ENCODE data around the gene KIAA1755.

KIAA1755 gene

DNA sequence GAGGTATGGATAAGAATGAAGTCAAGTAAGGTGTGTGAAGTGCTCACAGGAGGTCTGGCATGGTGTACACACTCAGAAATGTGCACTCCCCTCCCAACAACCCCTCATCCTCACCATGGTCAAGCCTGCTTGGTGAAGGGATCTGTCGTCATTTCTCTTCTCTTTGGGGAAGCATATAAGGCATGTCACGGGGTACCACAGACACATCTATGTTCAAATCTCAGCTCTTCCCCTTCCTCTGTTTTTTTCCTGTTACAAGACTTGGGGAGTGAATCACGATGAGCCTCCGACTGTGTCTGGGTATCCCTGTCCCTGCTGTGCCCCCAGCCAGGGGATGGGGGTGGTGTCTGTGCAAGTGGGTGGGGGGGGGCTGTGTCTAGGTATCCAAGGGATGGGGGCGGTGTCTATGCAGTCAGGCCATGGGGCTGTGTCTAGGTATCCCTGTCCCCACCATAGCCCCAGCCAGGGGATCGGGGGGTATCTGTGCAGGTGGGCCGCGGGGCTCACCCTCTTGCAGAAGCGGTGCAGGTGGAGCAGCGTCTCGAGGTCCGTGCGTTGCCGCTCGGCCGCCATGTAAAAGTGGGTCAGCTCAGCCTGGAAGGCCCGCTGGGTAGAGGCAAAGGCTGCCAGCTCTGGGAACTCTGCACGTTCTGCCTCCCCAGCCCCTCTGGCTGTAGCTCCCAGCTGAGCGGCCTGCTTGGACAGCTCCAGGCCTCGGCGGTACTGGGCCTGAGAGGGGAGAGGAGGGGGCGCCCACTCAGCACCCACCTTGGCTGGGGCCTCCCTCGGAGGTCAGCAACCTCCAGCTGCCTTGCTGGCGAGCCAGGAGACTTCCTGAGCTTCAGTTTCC lies 43.6 kb downstream of the KIAA1755 start:
- DNase-seq = no peak

DNA sequence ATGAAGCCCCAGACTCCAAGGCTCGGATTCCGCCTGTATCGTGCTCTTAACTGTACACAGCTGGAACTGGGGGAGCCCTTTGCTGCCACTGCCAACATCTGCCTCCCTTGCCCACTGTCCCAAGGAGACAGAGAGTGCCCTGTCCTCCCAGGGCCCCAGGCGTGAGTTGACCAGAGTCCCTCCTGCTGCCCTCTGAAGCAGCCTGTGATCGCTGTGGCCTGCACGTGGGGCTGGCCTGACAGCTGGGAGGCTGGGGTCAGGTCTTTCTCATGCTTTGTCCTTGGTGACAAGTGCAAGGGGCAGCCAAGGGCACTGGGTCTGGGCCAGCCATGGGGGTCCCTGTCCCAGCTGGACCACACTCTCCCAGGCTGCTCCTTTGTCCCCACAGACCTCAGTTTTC lies 44.3 kb downstream of the KIAA1755 start:
- DNase-seq = no peak

DNA sequence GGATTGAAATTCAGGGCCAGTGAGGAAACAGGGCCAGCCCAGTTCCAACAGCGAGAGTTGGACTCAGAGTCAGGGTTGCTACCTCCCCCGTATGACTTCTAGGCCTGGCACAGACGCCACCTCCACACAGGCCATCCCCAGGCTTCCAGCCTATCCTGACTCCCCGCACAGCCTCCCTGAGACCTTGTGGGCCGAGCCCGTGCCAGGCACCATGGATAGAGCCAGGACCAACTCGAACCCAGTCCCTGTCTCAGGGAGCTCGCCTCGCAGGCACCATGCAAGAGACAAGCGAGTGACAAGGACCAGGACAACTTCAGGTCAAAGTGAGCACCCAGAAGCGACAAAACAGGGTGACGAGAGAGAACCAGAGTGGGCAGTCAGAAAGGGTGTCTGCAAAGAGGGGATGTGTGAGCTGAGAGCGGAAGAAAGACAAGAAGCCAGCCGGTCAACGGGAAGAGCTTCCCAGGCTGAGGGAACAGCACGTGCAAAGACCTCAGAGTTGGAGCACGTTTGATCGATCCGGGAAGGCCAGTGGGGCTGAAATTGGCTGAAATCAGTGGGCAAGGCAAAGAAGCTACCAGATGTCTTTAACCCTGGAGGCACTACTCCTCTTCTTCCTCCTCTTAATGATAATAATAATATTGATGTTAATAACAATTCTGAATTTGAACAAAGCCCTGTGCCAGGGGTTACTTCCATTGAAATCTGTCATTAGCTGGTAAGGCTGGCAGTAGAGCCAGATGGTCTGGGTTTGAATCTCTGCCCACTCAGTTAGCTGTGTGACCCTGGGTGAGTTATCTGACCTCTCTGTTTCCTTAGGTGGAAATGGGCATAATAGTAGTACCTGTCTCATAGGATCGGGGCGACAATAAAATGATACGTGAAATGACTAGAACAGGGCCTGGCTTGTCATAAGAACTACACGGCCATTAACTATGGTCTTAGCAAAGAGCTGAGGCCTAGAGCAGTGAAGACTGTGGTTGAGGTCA lies 45.0 kb downstream of the KIAA1755 start:
- no peak for DNase-seq

DNA sequence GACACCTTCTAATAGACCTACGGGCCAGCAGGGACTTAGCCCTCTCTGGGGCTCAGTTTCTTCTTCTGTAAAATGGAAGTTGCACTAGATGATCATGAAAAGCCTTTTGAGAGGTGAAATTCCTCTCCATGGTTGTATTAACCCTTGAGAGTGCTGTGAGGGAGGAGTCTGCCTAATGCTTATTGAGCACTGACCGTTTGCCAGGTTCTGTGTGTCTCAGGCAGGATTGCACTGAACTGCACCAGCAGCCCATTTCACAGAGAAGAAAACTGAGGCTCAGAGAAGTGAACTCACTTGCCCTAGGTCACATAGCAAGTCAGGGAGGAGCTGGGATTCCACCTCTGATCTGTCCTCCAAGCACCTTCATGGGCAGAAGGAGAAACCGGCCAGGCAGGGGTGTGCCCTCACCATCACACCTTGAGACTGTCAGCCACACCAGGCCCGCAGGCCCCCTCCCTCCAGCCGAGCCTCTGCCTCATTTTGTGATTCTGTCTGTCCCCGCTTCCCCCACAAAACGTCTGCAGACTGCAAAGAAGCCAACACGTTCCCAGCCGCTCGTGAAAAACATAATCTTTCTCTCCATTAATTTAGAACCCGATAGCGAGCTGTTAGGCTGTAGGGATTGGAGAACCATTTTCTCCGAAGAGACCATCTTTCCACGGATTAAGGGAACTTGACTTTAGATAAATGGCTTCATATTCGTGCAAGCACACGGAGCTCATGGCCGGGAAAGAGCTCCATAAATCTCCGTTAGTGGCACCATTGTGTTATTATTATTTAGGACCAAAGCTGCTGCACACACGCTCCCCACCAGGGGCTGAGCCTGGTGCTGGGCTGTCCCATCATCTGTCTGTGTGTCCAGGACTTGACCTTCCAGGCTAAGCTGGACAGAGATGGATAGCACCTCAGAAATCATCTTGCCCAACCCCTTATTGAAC lies 46.0 kb downstream of the KIAA1755 start:
- no peak for DNase-seq

DNA sequence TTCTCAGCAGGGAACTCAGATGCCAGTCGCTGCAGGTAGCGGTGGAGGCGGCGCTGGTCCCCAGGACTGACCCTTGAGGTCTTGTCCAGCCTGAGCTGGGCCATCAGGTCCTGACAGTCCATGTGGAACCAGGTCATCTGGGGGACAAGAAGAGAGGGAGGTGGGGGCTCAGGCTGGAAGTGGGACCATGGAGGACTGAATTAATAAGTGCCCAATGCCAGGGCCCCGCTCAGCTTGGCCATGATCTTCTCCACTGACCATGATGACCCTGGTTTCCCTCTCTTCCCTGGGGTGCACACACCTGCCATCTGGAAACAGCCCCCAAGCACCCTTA lies 47.0 kb downstream of the KIAA1755 start:
- no peak for DNase-seq

DNA sequence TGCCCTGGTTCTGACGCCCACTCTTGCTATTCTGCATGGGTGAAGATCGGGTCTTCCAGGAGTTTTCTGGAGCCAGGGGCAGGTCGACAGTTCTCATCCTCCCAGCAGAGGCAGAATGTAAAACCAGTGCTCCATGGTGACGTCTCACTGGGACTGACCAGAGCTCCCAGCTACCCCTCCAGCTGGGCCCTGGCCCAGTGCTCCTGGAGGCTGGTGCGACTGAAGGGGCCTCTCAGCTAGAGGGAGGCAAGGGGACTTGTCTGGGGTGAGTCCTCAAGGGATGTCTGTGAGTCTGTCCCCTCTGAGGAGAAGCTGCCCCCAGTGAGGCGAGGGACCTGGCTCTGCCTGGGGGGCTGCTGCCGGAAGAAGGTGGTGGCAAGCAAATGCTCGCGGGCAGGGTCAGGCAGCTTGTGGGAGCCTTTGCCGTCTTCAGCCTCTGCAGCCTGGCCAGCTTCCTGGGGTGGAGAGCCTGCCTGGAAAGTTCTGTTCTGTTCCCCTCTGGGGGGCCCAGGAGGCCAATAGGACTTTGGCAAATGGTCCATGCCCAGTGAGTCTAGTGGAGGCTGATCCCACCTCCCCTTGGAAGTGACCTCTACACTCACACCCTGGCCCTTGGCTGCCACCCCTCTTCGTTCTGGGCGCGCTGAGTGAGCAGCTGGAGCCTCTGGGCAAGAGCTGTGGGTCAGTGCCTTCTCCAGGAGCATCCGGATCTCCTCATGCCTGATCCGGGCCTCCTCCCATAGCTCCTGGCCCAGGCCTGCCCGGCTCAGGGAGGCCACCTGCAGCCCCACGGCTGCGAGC lies 47.5 kb downstream of the KIAA1755 start:
- DNase-seq = no peak

DNA sequence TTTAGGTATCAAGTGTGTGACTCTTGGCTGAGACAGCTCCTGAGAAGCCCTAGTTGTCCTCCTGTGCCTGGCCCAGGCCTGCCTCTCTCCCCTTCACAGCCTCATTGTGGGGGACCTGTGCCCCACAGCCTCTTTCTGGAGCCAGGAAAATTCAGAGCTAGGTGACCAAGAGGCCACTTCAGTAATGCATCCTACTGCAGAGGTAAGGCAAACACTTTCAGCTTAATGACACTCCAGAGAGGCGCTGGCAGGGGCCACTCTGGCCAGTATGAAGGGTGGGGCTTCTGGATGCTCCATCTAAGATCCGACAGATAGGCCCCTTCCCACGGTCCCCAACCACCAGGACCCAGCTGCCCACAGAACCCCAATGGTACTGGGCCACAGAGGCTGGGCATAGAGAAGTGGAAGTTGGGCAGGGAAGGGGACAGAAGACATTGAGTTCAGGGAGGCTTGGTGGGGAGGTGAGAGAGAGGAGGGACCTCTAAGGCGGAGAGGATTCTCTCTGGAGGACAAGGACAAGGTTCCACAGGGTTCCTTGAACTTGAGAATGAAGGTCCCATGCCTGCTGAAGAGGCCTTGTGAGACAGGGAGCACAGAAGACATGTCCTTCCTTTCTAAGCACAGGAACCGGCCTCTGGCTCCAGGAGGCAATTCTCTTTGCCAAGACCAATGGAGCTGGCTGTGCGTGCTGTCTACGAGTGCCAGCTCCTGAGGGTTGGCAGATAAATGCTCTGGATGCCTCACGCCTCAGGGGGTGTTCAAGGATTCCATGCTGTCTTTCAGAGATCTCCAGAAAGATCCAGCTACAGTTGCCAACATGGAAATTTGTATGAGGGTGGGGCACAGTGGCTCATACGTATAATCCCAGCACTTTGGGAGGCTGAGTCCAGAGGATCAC lies 49.1 kb downstream of the KIAA1755 start:
- DNase-seq = no peak

DNA sequence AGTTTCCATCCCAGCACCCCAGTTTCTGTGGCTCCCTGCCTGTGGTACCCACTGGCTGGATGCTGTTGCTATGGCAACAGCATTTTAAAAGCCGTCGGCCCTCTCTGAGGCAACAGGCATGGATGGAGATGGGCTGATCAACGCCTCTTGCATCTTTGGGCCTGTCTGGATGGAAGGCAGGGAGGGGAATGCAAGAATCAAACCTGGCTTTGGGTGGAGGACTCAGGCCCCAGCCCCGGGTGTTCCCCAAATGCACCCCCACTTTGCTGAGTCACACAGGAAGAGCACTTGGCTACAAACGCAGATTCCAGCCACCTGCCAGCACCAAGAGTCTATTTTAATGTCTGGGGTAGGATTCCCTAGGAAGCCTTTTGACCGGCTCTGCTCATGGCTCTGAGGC lies 49.8 kb downstream of the KIAA1755 start:
- no peak for DNase-seq

DNA sequence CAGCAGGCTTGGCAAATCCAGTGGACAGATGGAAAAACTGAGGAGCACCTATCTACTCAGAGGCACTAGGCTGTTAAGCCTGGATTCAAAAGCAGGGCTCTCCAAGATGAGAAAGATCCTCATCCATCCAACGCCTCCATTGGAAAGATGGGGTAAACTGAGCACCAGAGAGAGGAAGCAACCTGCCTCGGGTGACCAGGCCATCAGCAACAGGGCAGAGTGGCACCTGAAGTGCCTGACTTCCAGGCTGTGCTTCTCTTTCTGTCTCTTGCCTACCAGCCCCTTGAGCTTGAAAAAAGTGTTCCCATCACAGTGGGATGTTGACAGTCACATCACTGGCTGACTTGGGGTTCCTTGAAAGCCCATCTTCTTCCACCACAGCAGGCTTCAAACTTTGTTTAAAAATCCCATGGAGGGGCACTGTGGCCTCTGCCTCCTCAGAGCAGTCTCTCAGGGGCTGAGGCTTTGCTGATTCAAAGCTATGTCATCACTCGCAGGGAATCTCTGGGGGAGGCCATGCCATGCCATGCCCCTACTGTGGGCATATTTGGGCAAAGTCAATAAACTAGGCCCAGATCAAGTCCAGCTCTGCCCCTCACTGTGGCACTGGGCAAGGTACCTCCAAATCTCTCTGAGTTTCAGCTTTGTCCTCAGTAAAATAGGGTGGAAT lies 50.7 kb downstream of the KIAA1755 start:
- DNase-seq = no peak

DNA sequence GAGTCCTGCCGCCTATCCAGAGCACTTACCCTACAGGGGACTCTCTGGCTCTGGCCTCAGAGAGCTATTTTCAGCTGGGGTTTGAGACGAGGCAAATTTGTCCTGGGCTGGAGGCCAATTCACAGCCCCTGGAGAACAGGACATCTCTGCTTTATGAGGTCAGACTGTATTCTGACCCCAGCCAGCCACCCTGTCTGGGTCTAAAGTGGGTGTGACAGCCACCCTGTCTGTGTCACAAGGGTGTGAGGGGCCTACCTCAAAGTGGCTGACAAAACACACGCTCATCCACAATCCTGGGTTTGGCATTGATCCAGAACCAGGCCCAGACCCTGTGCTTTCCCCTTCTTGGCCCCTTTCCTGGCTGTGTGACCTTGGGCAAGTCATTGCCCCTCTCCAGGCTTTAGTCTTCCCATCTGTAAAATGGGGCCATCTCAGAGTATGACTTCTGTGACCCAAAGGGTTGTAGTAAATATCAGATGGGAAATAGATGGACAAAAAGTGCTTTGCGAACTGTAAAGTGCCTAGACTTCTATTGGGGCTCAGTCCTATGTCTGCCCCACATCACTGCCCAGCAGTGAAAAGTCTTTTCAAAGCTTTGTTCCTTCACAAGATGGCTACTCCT lies 51.4 kb downstream of the KIAA1755 start:
- no peak for DNase-seq

DNA sequence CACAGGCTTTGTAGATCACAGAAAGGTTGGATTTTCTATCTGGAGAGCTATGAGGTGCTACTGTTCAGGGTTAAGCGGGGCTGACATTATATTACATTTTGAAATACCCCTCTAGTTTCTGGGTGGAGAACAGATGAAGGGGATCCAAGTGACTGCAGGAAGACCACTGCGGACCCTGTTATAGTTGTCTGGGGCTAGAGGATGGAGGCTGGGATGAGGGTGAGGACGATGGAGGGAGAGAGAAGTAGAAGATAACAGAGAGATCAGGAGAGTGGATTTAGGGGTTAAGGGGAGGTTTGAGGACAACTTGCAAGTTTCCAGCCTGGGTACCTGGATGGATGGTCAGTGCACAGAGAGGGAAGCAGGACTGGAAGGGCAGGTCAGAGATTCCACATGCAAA lies 52.0 kb downstream of the KIAA1755 start:
- DNase-seq = no peak

DNA sequence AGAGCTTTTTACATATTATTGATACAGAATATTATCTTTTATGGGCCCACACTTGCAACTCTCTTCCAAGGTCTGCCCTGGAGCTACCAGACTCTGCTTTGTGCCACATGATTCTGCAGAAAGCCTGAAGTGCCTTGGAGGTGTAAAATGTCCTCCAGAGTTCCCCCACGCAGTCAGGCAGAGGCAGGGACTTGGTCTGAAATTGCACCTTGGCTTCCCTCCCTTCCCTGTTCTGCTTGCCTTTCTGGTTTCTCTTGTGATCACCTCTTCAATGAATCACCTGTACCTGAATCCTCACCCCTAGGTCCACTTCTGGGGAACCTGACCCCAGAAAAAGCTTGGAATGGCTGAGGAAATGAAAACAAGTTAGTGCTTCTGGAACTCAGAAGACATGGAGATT lies 52.4 kb downstream of the KIAA1755 start:
- no peak for DNase-seq

DNA sequence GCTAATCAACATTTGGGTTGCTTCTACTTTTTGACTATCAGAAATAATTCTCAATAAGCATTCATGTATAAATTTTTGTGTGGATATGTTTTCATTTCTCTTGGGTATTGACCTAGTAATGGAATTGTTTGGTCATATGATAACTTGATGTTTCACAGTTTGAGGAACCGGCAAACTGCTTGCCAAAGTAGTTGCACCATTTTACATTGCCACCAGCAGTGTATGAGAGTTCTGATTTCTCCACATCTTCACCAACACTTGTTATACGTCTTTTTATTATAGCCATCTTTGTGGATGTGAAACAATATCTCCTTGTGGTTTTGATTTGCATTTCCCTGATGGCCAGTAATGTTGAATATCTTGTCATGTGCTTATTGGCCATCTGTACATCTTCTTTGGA lies 52.9 kb downstream of the KIAA1755 start:
- DNase-seq = no peak

DNA sequence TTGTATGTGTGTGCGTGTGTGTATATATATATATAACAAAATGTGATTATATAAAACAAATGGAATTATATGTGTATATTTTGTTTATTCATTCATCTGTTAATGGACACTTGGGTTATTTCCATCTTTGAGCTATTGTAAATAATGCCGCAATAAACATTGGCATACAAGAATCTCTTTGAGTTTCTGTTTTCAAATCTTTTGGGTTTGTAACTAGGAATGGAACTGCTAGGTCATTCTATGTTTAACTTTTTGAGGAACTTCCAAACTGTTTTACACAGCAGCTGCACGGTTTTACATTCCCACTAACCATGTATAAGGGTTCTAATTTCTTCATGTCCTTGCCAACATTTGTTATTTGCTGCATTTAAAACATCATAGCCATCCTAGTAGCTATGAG lies 55.5 kb downstream of the KIAA1755 start:
- DNase-seq = no peak

DNA sequence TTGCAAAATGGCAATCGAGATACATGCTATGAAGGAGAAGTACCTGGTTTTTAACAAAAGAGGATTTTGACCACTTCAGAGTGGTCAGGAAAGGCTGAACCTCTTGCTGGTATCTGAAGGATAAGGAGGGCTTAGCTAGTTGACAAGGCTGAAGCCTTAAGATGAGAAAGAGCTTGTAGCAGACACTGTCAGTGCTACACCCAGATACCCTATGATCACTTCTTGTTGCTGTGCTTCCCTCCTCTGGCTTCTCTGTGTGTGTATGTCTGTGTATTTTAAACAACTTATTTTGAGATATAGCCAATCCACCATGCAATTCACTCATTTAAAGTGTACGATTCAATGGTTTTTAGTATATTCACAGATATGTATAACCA lies 56.6 kb downstream of the KIAA1755 start:
- DNase-seq = no peak

DNA sequence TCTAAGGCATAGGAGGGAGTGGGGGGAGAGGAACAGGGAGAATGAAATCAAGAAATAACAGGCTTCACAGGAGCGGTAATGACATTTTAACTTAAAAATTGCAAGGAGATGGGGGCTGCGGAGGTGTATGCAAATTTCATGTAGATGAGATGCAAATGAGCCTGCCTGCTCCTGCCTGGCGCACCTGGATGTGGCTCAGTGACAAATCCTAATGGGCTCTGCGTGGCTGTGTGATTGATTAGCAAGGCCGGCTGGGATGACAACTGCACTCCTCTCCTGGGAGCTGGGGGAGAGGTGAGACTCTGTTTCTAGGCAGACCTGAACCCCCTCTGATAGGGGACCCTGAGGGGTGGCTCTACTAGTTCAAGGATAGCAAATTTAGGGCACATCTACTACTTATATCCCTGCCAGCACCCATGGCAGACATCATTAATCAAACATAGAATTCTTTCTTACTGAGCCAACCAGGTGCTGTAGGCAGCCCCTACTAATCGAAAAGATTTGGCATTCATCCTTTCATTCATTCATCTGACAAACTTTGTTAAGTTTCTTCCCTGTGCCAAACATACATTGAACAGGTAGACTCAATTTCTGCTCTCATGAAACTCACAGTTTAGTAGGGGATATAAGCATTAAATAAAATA lies 57.1 kb downstream of the KIAA1755 start:
- no peak for DNase-seq

DNA sequence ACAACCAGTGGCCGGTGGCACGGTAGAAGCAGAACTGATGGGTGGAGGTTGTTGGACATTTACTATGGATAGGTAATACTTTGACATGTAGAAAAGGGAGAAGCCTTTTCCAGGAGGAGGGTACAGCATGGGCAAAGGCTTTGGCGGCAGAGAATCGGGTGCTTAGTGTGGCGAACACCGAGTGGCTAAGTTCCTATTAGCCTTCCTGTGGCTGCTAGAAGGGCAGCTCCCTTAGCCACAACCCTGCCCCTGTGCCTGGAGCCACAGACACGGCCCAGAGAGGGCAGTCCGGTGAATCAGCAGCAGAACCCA lies 57.6 kb downstream of the KIAA1755 start:
- DNase-seq = no peak

DNA sequence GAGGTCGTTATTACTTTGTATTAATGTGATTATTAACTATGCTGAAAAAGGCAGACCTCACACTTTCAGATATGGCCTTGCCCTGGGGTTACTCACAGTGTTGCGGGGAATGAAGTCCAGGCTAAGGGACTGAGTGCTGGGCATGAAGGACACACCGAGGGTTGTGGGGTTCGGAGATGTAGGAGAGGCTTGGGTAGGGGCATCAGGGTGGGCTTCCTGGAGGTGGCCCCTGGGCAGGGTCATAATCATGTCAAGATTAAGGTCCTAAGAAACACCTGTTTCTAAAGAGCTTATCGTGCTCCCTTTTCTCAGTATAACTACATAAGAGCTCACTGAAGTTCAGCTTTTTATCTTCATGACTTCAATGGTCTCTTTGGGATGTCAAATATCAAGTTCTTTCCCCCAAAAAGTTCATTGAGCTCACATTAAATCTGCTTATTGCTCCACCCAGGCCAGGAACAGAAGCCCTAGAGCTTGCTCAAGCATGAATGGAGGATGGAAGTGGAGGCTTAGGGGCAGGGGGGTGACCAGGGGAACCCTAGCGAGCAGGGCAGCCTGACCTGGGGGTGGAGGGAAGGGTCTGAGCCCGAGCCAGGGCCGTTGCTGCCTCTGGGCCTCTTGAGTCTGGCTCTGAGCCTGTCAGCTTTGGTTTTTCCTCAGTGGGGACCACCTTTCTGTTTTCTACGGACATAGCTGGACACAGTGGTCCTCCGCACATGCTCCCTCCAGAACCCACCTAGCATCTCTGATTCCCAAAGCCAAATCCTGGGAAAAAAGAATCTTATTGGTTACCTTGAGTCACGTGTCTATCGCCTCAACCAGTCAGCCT lies 58.2 kb downstream of the KIAA1755 start:
- DNase-seq = no peak

DNA sequence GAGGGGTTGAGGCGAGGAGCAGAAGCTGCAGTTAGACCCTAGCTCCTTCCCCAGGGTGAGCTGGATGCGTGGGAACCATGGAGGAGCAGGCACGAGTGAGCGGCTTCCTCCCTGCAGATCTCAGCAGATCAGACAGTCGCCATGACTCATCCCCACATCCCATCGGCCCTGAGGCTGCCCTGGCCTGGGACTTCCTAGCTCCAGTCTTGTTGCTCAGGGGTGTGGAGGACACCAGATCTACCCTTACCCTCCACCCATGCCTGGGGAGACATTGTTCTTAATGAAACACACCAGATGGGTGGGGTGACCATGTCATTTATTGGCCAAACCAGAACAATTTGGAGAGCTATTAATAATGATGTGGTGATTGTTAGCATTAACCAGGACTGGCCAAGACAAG lies 59.2 kb downstream of the KIAA1755 start:
- no peak for DNase-seq

Data from CD4-positive, alpha-beta T cell treated with Interleukin-17A for 1 hour (primary cell).